IMR-90 (cell line): ENCODE measurements around the gene INF2. TPM values are rescaled to one million over a fixed set of nuclear protein-coding genes. Genes with fewer than 3 reads are reported as not detected.

Experiments
- ATAC-seq: fragments of 200-7000 bp; cut with Tn5 transposase; 2 replicates; pipeline ENCODE4 v1.9.1; 2020; ENCODE audit warnings: low read depth, mild to moderate bottlenecking, moderate library complexity
- BruUV-seq: library from RNA; stranded (reverse); fragments of 400-500 nt; replicated peaks from 2 replicates; lab custom pipeline; 2021; lab: Mats Ljungman, UMichigan
- CTCF ChIA-PET: fragments of 300-600 bp; formaldehyde crosslinking; extraction: SDS; loops from one replicate; lab custom pipeline; 2021; ENCODE audit warnings: antibody characterized with exemption; lab: Yijun Ruan, JAX
- POLR2A ChIA-PET: fragments of 300-600 bp; sonication (Branson Sonifier 250); formaldehyde crosslinking; loops from one replicate; lab custom pipeline; 2022; ENCODE audit warnings: antibody characterized with exemption; ENCODE audit not compliant: unreplicated experiment; lab: Charles Lee
- DNase-seq: peaks from one replicate; pipeline ENCODE4 v3.0.0; 2013
- H2AFZ ChIP-seq: replicated peaks from 2 replicates; pipeline ENCODE3; 2013; ENCODE audit warnings: low read length, mild to moderate bottlenecking; ENCODE audit not compliant: poor library complexity
- H2AK5ac ChIP-seq: 2 replicates; pipeline ENCODE4 v1.6.1; 2013; ENCODE audit warnings: low read depth, low read length, inconsistent platforms
- H2AK9ac ChIP-seq: replicated peaks from 2 replicates; pipeline ENCODE3; 2013; ENCODE audit warnings: mild to moderate bottlenecking, low read depth, low read length, moderate library complexity; ENCODE audit not compliant: poor library complexity
- H2BK120ac ChIP-seq: 2 replicates; pipeline ENCODE4 v1.6.1; 2013; ENCODE audit warnings: low read depth, low read length, inconsistent platforms
- H2BK15ac ChIP-seq: 3 replicates; pipeline ENCODE4 v1.6.1; 2013; ENCODE audit warnings: low read depth, low read length, inconsistent platforms
- H2BK20ac ChIP-seq: 2 replicates; pipeline ENCODE4 v1.6.1; 2013; ENCODE audit warnings: low read depth, mild to moderate bottlenecking, inconsistent platforms, low read length, moderate library complexity
- H2BK5ac ChIP-seq: 2 replicates; pipeline ENCODE4 v1.6.1; 2013; ENCODE audit warnings: mild to moderate bottlenecking, low read depth, low read length, inconsistent platforms; ENCODE audit not compliant: poor library complexity, severe bottlenecking
- H3K14ac ChIP-seq: replicated peaks from 2 replicates; pipeline ENCODE4 v1.6.1; 2013; ENCODE audit warnings: low read depth, low read length, inconsistent platforms
- H3K18ac ChIP-seq: 2 replicates; pipeline ENCODE4 v1.6.1; 2013; ENCODE audit warnings: low read depth, low read length, control low read depth
- H3K23ac ChIP-seq: 2 replicates; pipeline ENCODE4 v1.6.1; 2013; ENCODE audit warnings: low read depth, low read length, inconsistent platforms
- H3K27ac ChIP-seq: 2 replicates; pipeline ENCODE4 v1.5.1; 2013; ENCODE audit warnings: mild to moderate bottlenecking, control low read depth, low read length; ENCODE audit not compliant: insufficient read depth
- H3K27me3 ChIP-seq: 2 replicates; pipeline ENCODE4 v1.6.1; 2013; ENCODE audit warnings: low read length; ENCODE audit not compliant: control insufficient read depth, insufficient read depth
- H3K36me3 ChIP-seq: 2 replicates; pipeline ENCODE4 v1.6.1; 2013; ENCODE audit warnings: low read length, mixed read lengths; ENCODE audit not compliant: control insufficient read depth, insufficient read depth
- H3K4ac ChIP-seq: 2 replicates; pipeline ENCODE4 v1.6.1; 2013; ENCODE audit warnings: low read depth, low read length, inconsistent platforms
- H3K4me1 ChIP-seq: 2 replicates; pipeline ENCODE4 v1.6.1; 2013; ENCODE audit warnings: low read length, mixed read lengths; ENCODE audit not compliant: control insufficient read depth, insufficient read depth
- H3K4me2 ChIP-seq: 2 replicates; pipeline ENCODE4 v1.6.1; 2013; ENCODE audit warnings: low read depth, mild to moderate bottlenecking, control low read depth, low read length, moderate library complexity
- H3K4me3 ChIP-seq: 2 replicates; pipeline ENCODE4 v1.5.1; 2013; ENCODE audit warnings: low read depth, mild to moderate bottlenecking, control low read depth, low read length, moderate library complexity; ENCODE audit not compliant: insufficient read depth
- H3K56ac ChIP-seq: 2 replicates; pipeline ENCODE4 v1.6.1; 2013; ENCODE audit warnings: low read length, inconsistent platforms; ENCODE audit not compliant: insufficient read depth; ENCODE audit errors: extremely low read depth
- H3K79me1 ChIP-seq, 2 experiments: 2 replicates each; pipeline ENCODE4 v1.6.1; 2013; ENCODE audit warnings: low read length in 2 of 2, inconsistent platforms in 1 of 2, low read depth in 1 of 2
- H3K9ac ChIP-seq: 2 replicates; pipeline ENCODE4 v1.6.1; 2013; ENCODE audit warnings: low read depth, low read length, control low read depth
- H3K9me1 ChIP-seq: 2 replicates; pipeline ENCODE4 v1.6.1; 2013; ENCODE audit warnings: low read length, inconsistent platforms; ENCODE audit not compliant: insufficient read depth
- H3K9me3 ChIP-seq: 2 replicates; pipeline ENCODE4 v1.6.1; 2013; ENCODE audit warnings: low read length; ENCODE audit not compliant: control insufficient read depth, insufficient read depth
- H4K20me1 ChIP-seq: 2 replicates; pipeline ENCODE4 v1.6.1; 2013; ENCODE audit warnings: low read length, inconsistent platforms; ENCODE audit not compliant: insufficient read depth
- H4K5ac ChIP-seq: 2 replicates; pipeline ENCODE4 v1.6.1; 2013; ENCODE audit warnings: mild to moderate bottlenecking, low read depth, low read length, control low read depth
- H4K8ac ChIP-seq, 2 experiments: 2 replicates each; pipeline ENCODE4 v1.6.1; 2013; ENCODE audit warnings: low read depth in 2 of 2, low read length in 2 of 2, control low read depth in 1 of 2, inconsistent platforms in 1 of 2
- H4K91ac ChIP-seq: 2 replicates; pipeline ENCODE4 v1.6.1; 2013; ENCODE audit warnings: low read depth, low read length, inconsistent platforms; ENCODE audit not compliant: insufficient read depth
- CEBPB ChIP-seq: IDR thresholded peaks from 2 replicates; pipeline ENCODE4 v1.6.1; 2012; ENCODE audit warnings: low read depth, low read length, improper control_type of control experiment
- CHD1 ChIP-seq: IDR thresholded peaks from 2 replicates; pipeline ENCODE4 v1.6.1; 2012; ENCODE audit warnings: low read depth, low read length, improper control_type of control experiment
- FOS ChIP-seq: fragments of 150-350 bp; IDR thresholded peaks from 2 replicates; pipeline ENCODE4 v1.6.1; 2016; ENCODE audit warnings: low read depth, low read length
- MAFK ChIP-seq: IDR thresholded peaks from 2 replicates; pipeline ENCODE4 v1.6.1; 2012; ENCODE audit warnings: low read depth, low read length, improper control_type of control experiment
- MAZ ChIP-seq: IDR thresholded peaks from 2 replicates; pipeline ENCODE4 v1.6.1; 2012; ENCODE audit warnings: low read depth, mild to moderate bottlenecking, low read length, improper control_type of control experiment, moderate library complexity, borderline replicate concordance
- MXI1 ChIP-seq: IDR thresholded peaks from 2 replicates; pipeline ENCODE4 v1.6.1; 2012; ENCODE audit warnings: low read depth, mild to moderate bottlenecking, low read length, moderate library complexity, borderline replicate concordance
- NFE2L2 ChIP-seq: fragments of 150-350 bp; IDR thresholded peaks from 2 replicates; pipeline ENCODE4 v1.6.1; 2016; ENCODE audit warnings: low read depth, mild to moderate bottlenecking, low read length
- RAD21 ChIP-seq: IDR thresholded peaks from 2 replicates; pipeline ENCODE4 v1.6.1; 2012; ENCODE audit warnings: low read length, improper control_type of control experiment
- RCOR1 ChIP-seq: IDR thresholded peaks from 2 replicates; pipeline ENCODE4 v1.6.1; 2012; ENCODE audit warnings: mild to moderate bottlenecking, low read length, improper control_type of control experiment; ENCODE audit not compliant: insufficient replicate concordance
- RFX5 ChIP-seq: IDR thresholded peaks from 2 replicates; pipeline ENCODE4 v1.8.0; 2012; ENCODE audit warnings: low read depth, mild to moderate bottlenecking, low read length, moderate library complexity
- SMC3 ChIP-seq: fragments of 150-350 bp; IDR thresholded peaks from 2 replicates; pipeline ENCODE4 v1.6.1; 2016; ENCODE audit warnings: low read depth, mild to moderate bottlenecking, antibody characterized with exemption, low read length, moderate library complexity
- USF2 ChIP-seq: fragments of 150-350 bp; IDR thresholded peaks from 2 replicates; pipeline ENCODE4 v1.6.1; 2017; ENCODE audit warnings: mild to moderate bottlenecking, antibody characterized with exemption, low read length, low read depth
- WGBS, 2 experiments: methylation state at CpG; one replicate each; pipeline versions ENCODE4 v1.1.5 to v1.1.7; 2013; ENCODE audit warnings: missing lambda C conversion rate in 2 of 2; ENCODE audit not compliant: insufficient read length in 1 of 2; ENCODE audit errors: extremely low coverage in 2 of 2; 5-methylcytosine and 5-hydroxymethylcytosine counted together
- dilution Hi-C: fragments of 300-500 bp; cut with HindIII; formaldehyde crosslinking; loops from one replicate; pipeline ENCODE4 v1.14.3; 2018; ENCODE audit warnings: low sequenced_read_pairs; ENCODE audit not compliant: unreplicated experiment
- in situ Hi-C: fragments of 300-500 bp; cut with MboI; formaldehyde crosslinking; loops from 3 replicates; pipeline ENCODE4 v1.14.3; 2019; ENCODE audit warnings: low sequenced_read_pairs, inconsistent platforms, mixed read lengths
- intact Hi-C: fragments of 100-400 bp; cut with micrococcal nuclease; formaldehyde crosslinking; loops from 2 replicates; pipeline ENCODE4 v1.10.0; 2022
- polyA plus RNA-seq, 3 experiments: library from polyadenylated mRNA; depleted of rRNA; stranded (reverse); fragments of >200 nt; gene quantifications; 2 replicates each; pipeline ENCODE4 v1.2.3, GENCODE V29; 2012; ENCODE audit warnings: low replicate concordance in 1 of 3
- total RNA-seq: library from RNA; depleted of rRNA; stranded (reverse); fragments of >200 nt; gene quantifications from 2 replicates; pipeline ENCODE4 v1.2.3, GENCODE V29; 2012

Gene INF2
- total and polyA plus RNA-seq, 2 of the 4 experiments (the other 2 are of a cell fraction): 16.8 to 62.1 TPM

- in situ Hi-C loops (loop anchor here (10.0 to 25.0 kb wide), 2 partner anchors 508 to 555 kb away; partner anchors contain the start of genes ASPG and KIF26A), intact Hi-C loops (no loop called here), dilution Hi-C loops (no loop called here)
- Histone ChIP-seq H2BK15ac (no peak overlapping the region), H4K5ac (no peak overlapping the region), H3K4me2 (no peak overlapping the region), H3K14ac (no peak overlapping the region), H2BK120ac (no peak overlapping the region), H2BK20ac (no peak overlapping the region), H3K18ac (no peak overlapping the region), H3K56ac (no peak overlapping the region), H3K23ac (no peak overlapping the region), H3K9ac (no peak overlapping the region), H4K8ac (no peak overlapping the region), H3K4ac (no peak overlapping the region), H2BK5ac (no peak overlapping the region), H3K27me3 (peaks cover 26% of the 10 kb centered on the region), H2AK5ac (no peak overlapping the region), H4K91ac (no peak overlapping the region), H3K36me3 (no peaks in the 10 kb centered on the region), H2AFZ (no peak overlapping the region), H3K4me3 (no peak overlapping the region), H3K4me1 (no peaks in the 10 kb centered on the region), H3K27ac (no peak overlapping the region), H3K9me1 (no peaks in the 10 kb centered on the region), H3K9me3 (peaks cover 7% of the 10 kb centered on the region), H2AK9ac (no peak overlapping the region), H4K20me1 (no peaks in the 10 kb centered on the region), H3K79me1 (no peaks in the 10 kb centered on the region)
- TF ChIP-seq CEBPB: no peak
- TF ChIP-seq MAFK: no peak
- no peak for TF ChIP-seq MXI1
- TF ChIP-seq RCOR1: no peak
- TF ChIP-seq FOS: no peak
- no peak for TF ChIP-seq USF2
- no peak for TF ChIP-seq RAD21
- no peak for TF ChIP-seq RFX5
- no peak for TF ChIP-seq CHD1
- no peak for TF ChIP-seq SMC3
- no peak for TF ChIP-seq NFE2L2
- no peak for TF ChIP-seq MAZ
- ATAC-seq: no peak
- no TSS peak for BruUV-seq
- POLR2A ChIA-PET: no interaction called here
- WGBS, 2 experiments: no CpG with 5 or more reads among the region's 9 CpGs
- DNase-seq: no peak
- CTCF ChIA-PET: no interaction called here
Measured at GRCh38 chr14:104642540-104642868, 46.9 kb upstream of the INF2 start.
